GM18858 (cell line): ENCODE measurements around the gene DIS3L2.

Experiments used
- ATAC-seq: cut with Tn5 transposase; IDR thresholded peaks from one replicate; pipeline ENCODE4 v1.9.1; 2021; ENCODE audit not compliant: unreplicated experiment

The DIS3L2 gene

GRCh38 chr2:232219496-232219870 is 258.0 kb downstream of the DIS3L2 start:
- ATAC-seq, result no peak

GRCh38 chr2:232219932-232220331 is 258.4 kb downstream of the DIS3L2 start:
- ATAC-seq, result no peak

DNA sequence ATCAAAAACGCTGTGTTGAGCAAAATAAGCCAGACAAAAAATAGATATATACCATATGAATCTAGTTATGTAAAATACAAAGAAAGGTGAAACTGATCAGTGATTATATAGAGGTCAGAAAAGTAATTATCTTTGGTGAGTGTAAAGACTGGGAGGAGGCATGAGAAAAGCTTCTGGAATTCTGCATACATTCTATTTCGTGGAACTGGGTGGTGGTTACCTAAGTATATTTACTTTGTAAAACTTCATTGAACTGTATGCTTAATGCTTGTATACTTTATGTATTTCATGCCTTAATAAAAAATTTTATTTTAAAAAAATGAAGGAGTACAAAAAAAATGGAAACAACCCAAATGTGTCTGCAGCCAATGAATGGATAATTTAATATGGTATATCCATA is 263.9 kb downstream of the DIS3L2 start:
- ATAC-seq, result no peak

DNA sequence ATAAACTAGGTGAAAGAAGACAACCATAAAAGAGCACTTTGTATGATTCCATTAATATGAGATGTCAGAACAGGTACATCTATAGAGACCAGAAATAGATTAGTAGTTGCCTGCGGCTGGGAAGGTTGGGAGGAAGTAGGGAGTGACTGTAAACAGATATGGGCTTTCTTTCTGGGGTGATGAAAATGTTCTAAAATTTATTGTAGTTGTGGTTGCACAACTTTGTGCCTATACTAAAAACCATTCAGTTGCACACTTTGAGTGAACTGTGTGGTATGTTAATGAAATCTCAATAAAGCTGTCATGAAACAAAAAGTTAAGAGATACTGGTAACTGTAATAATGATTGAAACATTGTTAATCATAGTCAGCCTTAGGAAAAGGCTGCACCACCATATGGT is 264.4 kb downstream of the DIS3L2 start:
- ATAC-seq, result no peak

DNA sequence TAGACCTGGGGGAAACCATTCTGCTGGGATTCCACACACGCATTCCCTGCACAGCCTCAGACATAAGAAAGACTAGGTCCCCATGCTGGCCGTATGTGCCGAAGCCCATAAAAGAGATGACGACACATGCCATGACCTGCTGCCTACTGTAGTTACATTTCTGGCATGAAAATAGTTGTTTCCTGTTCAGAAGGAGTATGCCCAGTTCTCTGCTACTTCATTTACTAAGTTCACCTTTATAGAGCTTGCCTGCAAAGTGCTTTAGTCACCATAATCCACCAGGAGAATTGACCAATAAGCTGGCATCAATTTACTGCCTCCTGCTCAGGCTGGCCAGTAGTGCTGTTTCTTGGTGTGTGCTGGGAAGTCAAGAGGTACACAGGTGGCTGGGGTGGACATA is 266.8 kb downstream of the DIS3L2 start:
- ATAC-seq, result no peak

- ATAC-seq, result no peak
These were observed 267.7 kb downstream of the DIS3L2 start for GRCh38 chr2:232228971-232229894.

GRCh38 chr2:232229911-232230310 is 268.4 kb downstream of the DIS3L2 start:
- no peak for ATAC-seq

GRCh38 chr2:232230560-232230959 is 269.0 kb downstream of the DIS3L2 start:
- ATAC-seq, result no peak

GRCh38 chr2:232231554-232231953 is 270.0 kb downstream of the DIS3L2 start:
- ATAC-seq, result no peak

GRCh38 chr2:232232915-232233314 is 271.4 kb downstream of the DIS3L2 start:
- no peak for ATAC-seq

GRCh38 chr2:232234922-232235615 is 273.6 kb downstream of the DIS3L2 start:
- no peak for ATAC-seq

- ATAC-seq, result no peak
These were observed 274.2 kb downstream of the DIS3L2 start for GRCh38 chr2:232235716-232236115.

- ATAC-seq, result peak; percentile 90
These were observed 274.7 kb downstream of the DIS3L2 start for GRCh38 chr2:232236200-232236599.

GRCh38 chr2:232237464-232237863 is 276.0 kb downstream of the DIS3L2 start:
- no peak for ATAC-seq

- no peak for ATAC-seq
These were observed 276.6 kb downstream of the DIS3L2 start for GRCh38 chr2:232238108-232238507.

GRCh38 chr2:232238596-232238995 is 277.1 kb downstream of the DIS3L2 start:
- no peak for ATAC-seq

- no peak for ATAC-seq
These were observed 278.6 kb downstream of the DIS3L2 start for GRCh38 chr2:232239951-232240681.

DNA sequence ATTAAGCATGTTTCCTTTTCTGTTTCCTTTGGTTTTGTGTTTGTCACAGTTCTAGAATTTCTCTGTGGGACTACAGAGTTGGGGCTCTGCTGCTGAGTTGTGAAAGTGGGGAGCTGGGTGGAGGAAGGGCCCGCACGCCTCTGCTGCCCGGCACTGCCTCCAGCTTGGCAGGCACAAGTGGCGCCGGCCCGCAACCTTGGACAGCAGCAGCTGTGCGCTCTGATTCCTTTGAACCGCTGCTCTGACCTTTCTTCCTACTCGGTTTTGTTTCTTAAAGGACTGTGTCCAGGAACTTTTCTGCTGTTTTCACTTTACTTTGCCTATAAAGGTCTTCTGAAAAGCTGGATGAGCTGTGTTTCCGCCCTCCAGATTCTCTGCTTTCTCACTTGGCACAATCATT is 279.4 kb downstream of the DIS3L2 start:
- no peak for ATAC-seq

DNA sequence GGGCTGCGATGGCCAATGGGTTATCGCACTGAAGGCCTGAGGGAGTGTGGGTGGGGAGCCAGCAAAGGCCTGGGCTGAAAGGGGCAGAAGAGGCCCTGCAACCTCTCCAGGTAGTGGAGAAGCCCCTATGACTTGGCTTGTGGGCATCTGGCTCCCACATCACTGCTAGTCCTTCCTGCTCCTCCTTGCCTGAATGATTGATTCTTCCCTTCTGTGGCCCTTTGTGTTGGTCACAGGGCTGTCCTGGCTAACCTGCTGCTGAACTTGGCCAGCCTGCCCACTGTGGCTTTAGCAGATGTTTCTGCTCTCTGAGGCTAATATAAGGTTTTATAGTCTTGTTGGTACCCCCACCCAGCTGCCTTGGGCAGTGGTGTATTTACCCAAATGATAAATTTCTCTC is 280.8 kb downstream of the DIS3L2 start:
- no peak for ATAC-seq

DNA sequence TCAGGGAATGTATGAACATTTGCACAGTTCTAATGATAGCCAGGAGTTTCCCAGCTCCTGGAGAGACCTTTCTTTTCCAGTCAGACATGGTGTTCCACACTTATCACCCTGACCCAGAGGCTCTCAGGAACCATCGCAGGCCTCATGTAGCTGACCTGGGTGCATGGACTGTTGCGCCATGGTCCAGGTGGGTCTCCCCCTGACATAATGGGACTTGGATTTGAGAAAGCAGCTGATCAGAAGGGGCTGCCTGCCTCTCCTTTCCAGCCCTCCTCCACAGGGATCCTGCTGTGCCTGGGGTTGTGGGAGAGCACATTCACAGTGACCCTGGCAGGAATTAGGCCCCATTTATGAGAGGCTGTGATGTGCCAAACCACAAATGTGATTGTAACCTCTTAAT is 283.6 kb downstream of the DIS3L2 start:
- no peak for ATAC-seq

- ATAC-seq, result no peak
These were observed 284.7 kb downstream of the DIS3L2 start for GRCh38 chr2:232246245-232246644.

- no peak for ATAC-seq
These were observed 287.6 kb downstream of the DIS3L2 start for GRCh38 chr2:232249096-232249495.
